22Rv1 (cell line): ENCODE results near the gene AFF1.

Source experiments
- CTCF ChIP-seq: fragments of 450-650 bp; IDR thresholded peaks from 2 replicates; pipeline ENCODE4 v1.5.1; 2017; ENCODE audit warnings: mild to moderate bottlenecking
- ZFX ChIP-seq: fragments of 450-650 bp; IDR thresholded peaks from 2 replicates; pipeline ENCODE4 v1.6.1; 2017; ENCODE audit warnings: antibody characterized with exemption, borderline replicate concordance

DNA sequence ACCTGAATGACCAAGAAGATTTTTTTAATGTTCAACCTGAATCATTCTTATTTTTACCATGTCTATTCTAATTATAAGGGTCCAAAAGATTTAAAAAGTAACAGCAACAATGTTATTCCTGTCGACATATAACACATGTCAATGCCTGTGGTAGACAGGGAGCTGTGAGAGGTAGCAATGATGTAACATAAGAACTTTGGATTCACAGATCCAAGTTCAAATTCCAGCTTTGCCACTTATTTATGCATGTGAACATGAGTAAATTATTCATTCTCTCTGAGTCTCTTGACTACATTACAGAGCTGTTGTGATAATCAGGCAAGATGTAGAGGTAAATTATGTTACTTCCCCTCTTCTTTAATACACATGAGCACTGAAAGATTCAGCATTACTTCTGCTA lies 231.1 kb downstream of the AFF1 start:
- no peak for TF ChIP-seq CTCF
- no peak for TF ChIP-seq ZFX
